WTC11 (cell line): ENCODE data around the gene CD22. TPM values are rescaled to one million over a fixed set of nuclear protein-coding genes. Genes with fewer than 3 reads are reported as not detected.
A peak's percentile ranks its signal among the peaks of the same experiment; 100 is the strongest.

ENCODE experiments used
- ATAC-seq: fragments of 200-7000 bp; cut with Tn5 transposase; 2 replicates; pipeline ENCODE4 v1.10.0; 2021; ENCODE audit warnings: mild to moderate bottlenecking, moderate library complexity
- CTCF ChIA-PET: fragments of 300-600 bp; sonication (Branson Sonifier 250); formaldehyde crosslinking; loops from one replicate; lab custom pipeline; 2021; ENCODE audit warnings: antibody characterized with exemption; lab: Charles Lee
- POLR2A ChIA-PET: fragments of 350-600 bp; sonication (Branson Sonifier 250); formaldehyde crosslinking; loops from one replicate; lab custom pipeline; 2021; ENCODE audit warnings: antibody characterized with exemption; lab: Charles Lee
- DNase-seq: peaks from one replicate; pipeline ENCODE4 v3.0.0; 2021; ENCODE audit warnings: low spot score
- H3K27ac Mint-ChIP-seq: 2 replicates; pipeline ENCODE4 v1.8.0; 2021; ENCODE audit warnings: mixed read lengths
- H3K27me3 Mint-ChIP-seq: 2 replicates; pipeline ENCODE4 v1.8.0; 2021; ENCODE audit warnings: low read depth, mild to moderate bottlenecking, moderate library complexity, mixed read lengths
- H3K36me3 Mint-ChIP-seq: 2 replicates; pipeline ENCODE4 v1.8.0; 2021; ENCODE audit warnings: mixed read lengths
- H3K4me1 Mint-ChIP-seq: 2 replicates; pipeline ENCODE4 v1.8.0; 2022; ENCODE audit warnings: mixed read lengths
- H3K4me3 Mint-ChIP-seq: 2 replicates; pipeline ENCODE4 v1.8.0; 2021; ENCODE audit warnings: mild to moderate bottlenecking, moderate library complexity, mixed read lengths
- H3K9me3 Mint-ChIP-seq: 2 replicates; pipeline ENCODE4 v1.8.0; 2021; ENCODE audit warnings: mixed read lengths
- ATF1 ChIP-seq: sonication (generic); formaldehyde crosslinking; IDR thresholded peaks from 2 replicates; pipeline ENCODE4 v1.8.1; 2023; ENCODE audit warnings: mild to moderate bottlenecking, moderate library complexity, missing genetic modification reagents
- GRHL2 ChIP-seq: fragments of 250-450 bp; sonication (Bioruptor Pico); IDR thresholded peaks from 2 replicates; pipeline ENCODE4 v1.8.0; 2022; ENCODE audit warnings: mild to moderate bottlenecking, moderate library complexity; ENCODE audit not compliant: insufficient replicate concordance, severe bottlenecking
- GTF2I ChIP-seq: fragments of 250-450 bp; sonication (Bioruptor Pico); conservative IDR thresholded peaks from 2 replicates; pipeline ENCODE4 v1.4.0; 2021; ENCODE audit warnings: mild to moderate bottlenecking
- IRF1 ChIP-seq: sonication (generic); formaldehyde crosslinking; IDR thresholded peaks from 2 replicates; pipeline ENCODE4 v1.8.0; 2023; ENCODE audit warnings: missing genetic modification reagents
- MAX ChIP-seq: sonication (generic); formaldehyde crosslinking; IDR thresholded peaks from 2 replicates; pipeline ENCODE4 v1.8.0; 2022; ENCODE audit warnings: mild to moderate bottlenecking, missing genetic modification reagents
- NFATC4 ChIP-seq: fragments of 250-450 bp; sonication (Bioruptor Pico); IDR thresholded peaks from 2 replicates; pipeline ENCODE4 v1.9.0; 2021; ENCODE audit warnings: mild to moderate bottlenecking
- NR2C2 ChIP-seq: sonication (generic); formaldehyde crosslinking; IDR thresholded peaks from 2 replicates; pipeline ENCODE4 v1.8.0; 2022; ENCODE audit warnings: mild to moderate bottlenecking, missing genetic modification reagents
- PRRX2 ChIP-seq: fragments of 250-450 bp; sonication (Bioruptor Pico); IDR thresholded peaks from 2 replicates; pipeline ENCODE4 v1.8.0; 2021; ENCODE audit warnings: mild to moderate bottlenecking
- SOX15 ChIP-seq: fragments of 250-450 bp; sonication (Bioruptor Pico); IDR thresholded peaks from 2 replicates; pipeline ENCODE4 v1.9.0; 2021; ENCODE audit warnings: mild to moderate bottlenecking
- TCF7 ChIP-seq: sonication (generic); formaldehyde crosslinking; IDR thresholded peaks from 2 replicates; pipeline ENCODE4 v1.8.0; 2022; ENCODE audit warnings: mild to moderate bottlenecking, low read depth, missing genetic modification reagents, moderate library complexity
- TEAD1 ChIP-seq: sonication (generic); formaldehyde crosslinking; IDR thresholded peaks from 2 replicates; pipeline ENCODE4 v1.8.0; 2022; ENCODE audit warnings: mild to moderate bottlenecking, missing genetic modification reagents
- USF2 ChIP-seq: sonication (generic); formaldehyde crosslinking; IDR thresholded peaks from 2 replicates; pipeline ENCODE4 v1.8.1; 2023; ENCODE audit warnings: mild to moderate bottlenecking, missing genetic modification reagents, moderate library complexity
- ZNF121 ChIP-seq: sonication (generic); formaldehyde crosslinking; IDR thresholded peaks from 2 replicates; pipeline ENCODE4 v1.8.0; 2023; ENCODE audit warnings: missing genetic modification reagents
- ZNF671 ChIP-seq: fragments of 250-450 bp; sonication (Bioruptor Pico); IDR thresholded peaks from 2 replicates; pipeline ENCODE4 v1.8.0; 2021; ENCODE audit warnings: mild to moderate bottlenecking
- total RNA-seq: library from RNA; stranded (reverse); gene quantifications from 3 replicates; pipeline ENCODE4 v1.2.3, GENCODE V29; 2021

Gene CD22
- total RNA-seq, 1 experiment from 2014 or later: 0.28 TPM

GRCh38 chr19:35293808-35294207, 35.2 kb upstream of the CD22 start:
- DNase-seq (peak; percentile 23), ATAC-seq (no peak)
- H3K9me3 Mint-ChIP-seq: no peaks in the 10 kb centered on the region
- TF ChIP-seq ATF1 (no peak), NFATC4 (CRISPR knock-in tag) (no peak), NR2C2 (CRISPR knock-in tag) (peak; percentile 52; the same call in 1 of the 2 replicates), TCF7 (CRISPR knock-in tag) (no peak)
- H3K27me3 Mint-ChIP-seq: no peaks in the 10 kb centered on the region; the same call in 1 of the 2 replicates
- no peak overlapping the region for H3K4me3 Mint-ChIP-seq
- H3K36me3 Mint-ChIP-seq: no peaks in the 10 kb centered on the region
- H3K27ac Mint-ChIP-seq: no peak overlapping the region
- CTCF ChIA-PET: interaction anchor here (1.0 to 2.2 kb wide), 2 partner anchors 13 to 59 kb away, joined by 3 to 12 read pairs; no protein-coding TSS in a partner anchor
- peaks cover 14% of the 10 kb centered on the region for H3K4me1 Mint-ChIP-seq
- POLR2A ChIA-PET: no interaction called here

- ChIA-PET CTCF (interaction anchor here (1.0 to 2.2 kb wide), 5 partner anchors 10 to 179 kb away, joined by 3 to 12 read pairs (median 3); no protein-coding TSS in a partner anchor), POLR2A (no interaction called here)
- ATAC-seq: no peak
- no peak for DNase-seq
- no peaks in the 10 kb centered on the region; the same call in 1 of the 2 replicates for H3K27me3 Mint-ChIP-seq
- H3K36me3 Mint-ChIP-seq: no peaks in the 10 kb centered on the region
- H3K4me3 Mint-ChIP-seq: no peak overlapping the region
- no peak for TF ChIP-seq GTF2I (CRISPR knock-in tag)
- no peak for TF ChIP-seq IRF1 (CRISPR knock-in tag)
- TF ChIP-seq ZNF671 (CRISPR knock-in tag): no peak
- TF ChIP-seq PRRX2: no peak
- no peak overlapping the region for H3K27ac Mint-ChIP-seq
- no peaks in the 10 kb centered on the region for H3K9me3 Mint-ChIP-seq
- H3K4me1 Mint-ChIP-seq: peaks cover 14% of the 10 kb centered on the region
Observed at GRCh38 chr19:35294328-35294727, 34.7 kb upstream of the CD22 start.

- peaks cover 14% of the 10 kb centered on the region for H3K4me1 Mint-ChIP-seq
- CTCF ChIA-PET: interaction anchor here (0.6 to 2.2 kb wide), 11 partner anchors 11 to 228 kb away, joined by 3 to 12 read pairs (median 4); partner anchors contain the start of genes FFAR3 and LGI4
- peak; percentile 30; the same call in 1 of the 2 replicates for TF ChIP-seq ZNF121 (CRISPR knock-in tag)
- TF ChIP-seq SOX15 (CRISPR knock-in tag): no peak
- no peak for TF ChIP-seq USF2 (CRISPR knock-in tag)
- ATAC-seq: no peak
- H3K36me3 Mint-ChIP-seq: no peaks in the 10 kb centered on the region
- no peaks in the 10 kb centered on the region; the same call in 1 of the 2 replicates for H3K27me3 Mint-ChIP-seq
- no peak overlapping the region for H3K27ac Mint-ChIP-seq
- no peaks in the 10 kb centered on the region for H3K9me3 Mint-ChIP-seq
- DNase-seq: no peak
- POLR2A ChIA-PET: no interaction called here
- no peak overlapping the region for H3K4me3 Mint-ChIP-seq
Observed at GRCh38 chr19:35294859-35295791, 33.9 kb upstream of the CD22 start.

- TF ChIP-seq MAX (CRISPR knock-in tag): peak; percentile 80
- no peak for TF ChIP-seq TCF7 (CRISPR knock-in tag)
- no peak for TF ChIP-seq GRHL2 (CRISPR knock-in tag)
- no peak for TF ChIP-seq TEAD1 (CRISPR knock-in tag)
- Mint-ChIP-seq H3K27ac (no peak overlapping the region), H3K4me1 (peaks cover 11% of the 10 kb centered on the region), H3K4me3 (no peak overlapping the region), H3K9me3 (no peaks in the 10 kb centered on the region), H3K36me3 (no peaks in the 10 kb centered on the region), H3K27me3 (no peaks in the 10 kb centered on the region; the same call in 1 of the 2 replicates)
- POLR2A ChIA-PET: no interaction called here
- ATAC-seq (peak; percentile 52), DNase-seq (peak; percentile 48)
- CTCF ChIA-PET: interaction anchor here (0.6 to 2.2 kb wide), 11 partner anchors 11 to 577 kb away, joined by 3 to 12 read pairs (median 4); partner anchors contain the start of genes FFAR3 and LGI4
Observed at GRCh38 chr19:35295792-35296462, 33.1 kb upstream of the CD22 start.
